Hepatocyte (in vitro differentiated cells): ENCODE measurements around the gene GARIN5B. TPM values are rescaled to one million over a fixed set of nuclear protein-coding genes. Genes with fewer than 3 reads are reported as not detected.

Experiments
- DNase-seq: peaks from one replicate; pipeline ENCODE4 v3.0.0-alpha.2; 2016; ENCODE audit warnings: low spot score
- H2AFZ ChIP-seq: fragments of 200-600 bp; sonication (generic); 2 replicates; pipeline ENCODE4 v1.6.0; 2016; ENCODE audit warnings: antibody characterized with exemption, mild to moderate bottlenecking
- H3K27ac ChIP-seq: fragments of 200-600 bp; sonication (generic); 2 replicates; pipeline ENCODE4 v1.5.1; 2016; ENCODE audit warnings: mild to moderate bottlenecking
- H3K27me3 ChIP-seq: fragments of 200-600 bp; sonication (generic); 2 replicates; pipeline ENCODE4 v1.6.1; 2016
- H3K36me3 ChIP-seq: fragments of 200-600 bp; sonication (generic); replicated peaks from 2 replicates; pipeline ENCODE4 v1.5.1; 2016; ENCODE audit warnings: low read depth; ENCODE audit not compliant: insufficient read depth
- H3K4me1 ChIP-seq: fragments of 200-600 bp; sonication (generic); 2 replicates; pipeline ENCODE4 v1.5.1; 2016; ENCODE audit warnings: mild to moderate bottlenecking, moderate library complexity; ENCODE audit not compliant: insufficient read depth
- H3K4me2 ChIP-seq: fragments of 200-600 bp; sonication (generic); 2 replicates; pipeline ENCODE4 v1.6.0; 2016
- H3K4me3 ChIP-seq: fragments of 200-600 bp; sonication (generic); 2 replicates; pipeline ENCODE4 v1.5.1; 2016; ENCODE audit warnings: mild to moderate bottlenecking
- H3K79me2 ChIP-seq: fragments of 200-600 bp; sonication (generic); 2 replicates; pipeline ENCODE4 v1.6.0; 2017; ENCODE audit warnings: mild to moderate bottlenecking
- H3K9me2 ChIP-seq: fragments of 200-600 bp; sonication (generic); replicated peaks from 2 replicates; pipeline ENCODE4 v1.6.0; 2017; ENCODE audit warnings: mild to moderate bottlenecking; ENCODE audit not compliant: insufficient read depth
- H3K9me3 ChIP-seq: fragments of 200-600 bp; sonication (generic); 2 replicates; pipeline ENCODE4 v1.5.1; 2016; ENCODE audit warnings: low read depth, mild to moderate bottlenecking
- H4K20me1 ChIP-seq: fragments of 200-600 bp; sonication (generic); 2 replicates; pipeline ENCODE4 v1.6.0; 2016; ENCODE audit warnings: mild to moderate bottlenecking; ENCODE audit not compliant: insufficient read depth, poor library complexity, severe bottlenecking
- CTCF ChIP-seq: fragments of 200-600 bp; sonication (generic); IDR thresholded peaks from 2 replicates; pipeline ENCODE4 v1.5.1; 2016; ENCODE audit warnings: antibody characterized with exemption, mild to moderate bottlenecking; ENCODE audit not compliant: poor library complexity
- EZH2 ChIP-seq: fragments of 200-600 bp; sonication (generic); IDR thresholded peaks from 2 replicates; pipeline ENCODE4 v1.6.1; 2016; ENCODE audit warnings: antibody characterized with exemption, mild to moderate bottlenecking, borderline replicate concordance
- EZH2phosphoT487 ChIP-seq: fragments of 200-600 bp; sonication (generic); IDR thresholded peaks from one replicate; pipeline ENCODE4 v1.6.1; 2018; ENCODE audit warnings: antibody characterized with exemption, mild to moderate bottlenecking, low read depth, moderate library complexity; ENCODE audit not compliant: unreplicated experiment, severe bottlenecking
- WGBS: methylation state at CpG from one replicate; pipeline ENCODE4 v1.1.6; 2016; ENCODE audit warnings: low lambda C conversion rate; ENCODE audit errors: missing lambda C conversion rate; 5-methylcytosine and 5-hydroxymethylcytosine counted together
- polyA plus RNA-seq: library from polyadenylated mRNA; unstranded; fragments of >200 nt; fragmentation: Nextera tagmentation; extraction: Ambion mirVana; gene quantifications from 2 replicates; pipeline ENCODE4 v1.2.1, GENCODE V29; 2016
- total RNA-seq: library from RNA; depleted of rRNA; stranded (reverse); fragments of >200 nt; gene quantifications from 2 replicates; pipeline ENCODE4 v1.2.3, GENCODE V29; 2014

GARIN5B gene
- total and polyA plus RNA-seq, 2 experiments from 2014 or later = 0.18 TPM; not detected in 1

- Histone ChIP-seq H3K27me3 (no peaks in the 10 kb centered on the region), H3K4me3 (no peak overlapping the region), H4K20me1 (peaks cover 39% of the 10 kb centered on the region), H3K9me2 (no peaks in the 10 kb centered on the region), H3K4me1 (peaks cover 19% of the 10 kb centered on the region), H3K9me3 (no peaks in the 10 kb centered on the region), H3K36me3 (no peaks in the 10 kb centered on the region), H3K79me2 (peaks cover 27% of the 10 kb centered on the region), H2AFZ (no peak overlapping the region), H3K27ac (no peak overlapping the region), H3K4me2 (no peak overlapping the region)
- WGBS = 53% methylated on average over 18 of the region's 18 CpGs
- TF ChIP-seq EZH2phosphoT487 (no peak), CTCF (no peak), EZH2 (no peak)
- DNase-seq = no peak
Measured at GRCh38 chr19:55391702-55392615, 28.9 kb upstream of the GARIN5B start.

GRCh38 chr19:55391191-55391670 lies 28.2 kb upstream of the GARIN5B start:
- H2AFZ ChIP-seq = no peak overlapping the region
- WGBS = 91% methylated on average over 12 of the region's 12 CpGs
- H3K27me3 ChIP-seq = no peaks in the 10 kb centered on the region
- TF ChIP-seq EZH2 (no peak), CTCF (no peak), EZH2phosphoT487 (no peak)
- H3K27ac ChIP-seq = no peak overlapping the region
- no peak overlapping the region for H3K4me2 ChIP-seq
- H4K20me1 ChIP-seq = peaks cover 47% of the 10 kb centered on the region
- DNase-seq = no peak
- no peak overlapping the region for H3K4me3 ChIP-seq
- H3K9me2 ChIP-seq = no peaks in the 10 kb centered on the region
- H3K36me3 ChIP-seq = no peaks in the 10 kb centered on the region
- no peaks in the 10 kb centered on the region for H3K9me3 ChIP-seq
- peaks cover 23% of the 10 kb centered on the region for H3K4me1 ChIP-seq
- H3K79me2 ChIP-seq = peaks cover 34% of the 10 kb centered on the region

- Histone ChIP-seq H3K27ac (no peak overlapping the region), H3K9me3 (no peaks in the 10 kb centered on the region), H3K9me2 (no peaks in the 10 kb centered on the region), H3K27me3 (no peaks in the 10 kb centered on the region), H4K20me1 (peaks cover 50% of the 10 kb centered on the region), H2AFZ (no peak overlapping the region), H3K79me2 (peaks cover 38% of the 10 kb centered on the region), H3K36me3 (no peaks in the 10 kb centered on the region), H3K4me1 (peaks cover 23% of the 10 kb centered on the region), H3K4me3 (no peak overlapping the region), H3K4me2 (no peak overlapping the region)
- no peak for TF ChIP-seq EZH2
- TF ChIP-seq CTCF = no peak
- TF ChIP-seq EZH2phosphoT487 = no peak
- 73% methylated on average over 7 of the region's 7 CpGs for WGBS
- no peak for DNase-seq
Measured at GRCh38 chr19:55390461-55390880, 27.4 kb upstream of the GARIN5B start.
